ENCODE measurements around the gene P2RX3. TPM values are rescaled to one million over a fixed set of nuclear protein-coding genes. Genes with fewer than 3 reads are reported as not detected.
A peak's percentile ranks its signal among the peaks of the same experiment; 100 is the strongest.

P2RX3 gene
- total and polyA plus RNA-seq, 10 of the 15 experiments (the other 5 are each of a cell fraction or from before 2014, with no cell fraction given), result 0.05 to 0.12 TPM; not detected in 8

GRCh38 chr11:57406337-57406904 lies 68.3 kb downstream of the P2RX3 start (continued):
- TF ChIP-seq GATAD2B (conservative IDR thresholded peaks at IDR 0.05; ENCODE audit: low read depth) (0 out of 2 replicates have a peak, but pooled peaks have one; percentile 37), BHLHE40 (IDR thresholded peaks at IDR 0.05; ENCODE audit: borderline replicate concordance in 1 of 2, low read depth in 2 of 2, low read length in 1 of 2) (peak; percentile 76 to 78; a peak in 3 of 4 replicates), BCL3 (IDR thresholded peaks at IDR 0.05; ENCODE audit: borderline replicate concordance, insufficient read depth, low read depth, low read length, poor library complexity, severe bottlenecking) (peak; percentile 59), MTA2 (IDR thresholded peaks at IDR 0.05; ENCODE audit: low read depth) (peak; percentile 78), FOXK2 (IDR thresholded peaks at IDR 0.05) (peak; percentile 65), POLR2AphosphoS5 (IDR thresholded peaks at IDR 0.05; ENCODE audit: low read length) (no peak), RUNX3 (IDR thresholded peaks at IDR 0.05; ENCODE audit: low read length) (peak; percentile 77), PRDM15 (CRISPR knock-in tag; IDR thresholded peaks at IDR 0.05) (no peak), ZNF24 (IDR thresholded peaks at IDR 0.05) (peak; percentile 71), ATF2 (IDR thresholded peaks at IDR 0.05; ENCODE audit: low read length) (peak; percentile 71), IRF5 (IDR thresholded peaks at IDR 0.05; ENCODE audit: borderline replicate concordance) (no peak), E4F1 (IDR thresholded peaks at IDR 0.05; ENCODE audit: borderline replicate concordance, partially characterized antibody) (no peak), ZBTB40 (IDR thresholded peaks at IDR 0.05; ENCODE audit: borderline replicate concordance) (no peak), TCF3 (IDR thresholded peaks at IDR 0.05; ENCODE audit: borderline replicate concordance, insufficient read depth, low read depth, low read length) (no peak)
